BJ (cell line): Measurements from ENCODE around the gene LRCH3. TPM values are rescaled to one million over a fixed set of nuclear protein-coding genes. Genes with fewer than 3 reads are reported as not detected.

Experiments used
- CTCF ChIA-PET: fragments of 350-600 bp; formaldehyde crosslinking; extraction: SDS; loops from one replicate; lab custom pipeline; 2021; ENCODE audit warnings: antibody characterized with exemption, inconsistent platforms; lab: Yijun Ruan, JAX
- POLR2A ChIA-PET: fragments of 300-600 bp; sonication (Branson Sonifier 250); formaldehyde crosslinking; extraction: SDS; loops from one replicate; lab custom pipeline; 2021; ENCODE audit warnings: antibody characterized with exemption; lab: Charles Lee
- DNase-seq: peaks from one replicate; pipeline ENCODE4 v3.0.0-alpha.2; 2011; ENCODE audit warnings: low read depth
- H3K27me3 ChIP-seq: 2 replicates; pipeline ENCODE4 v1.6.0; 2011; ENCODE audit warnings: low read length; ENCODE audit not compliant: control insufficient read depth, insufficient read depth
- H3K36me3 ChIP-seq: 2 replicates; pipeline ENCODE4 v1.5.1; 2011; ENCODE audit warnings: low read length; ENCODE audit not compliant: control insufficient read depth, insufficient read depth
- H3K4me3 ChIP-seq: 2 replicates; pipeline ENCODE4 v1.5.1; 2011; ENCODE audit warnings: low read depth, mild to moderate bottlenecking, control low read depth, low read length
- CTCF ChIP-seq: IDR thresholded peaks from 2 replicates; pipeline ENCODE4 v1.5.1; 2011; ENCODE audit warnings: low read depth, mild to moderate bottlenecking, control low read depth, inconsistent platforms, low read length, moderate library complexity; ENCODE audit not compliant: insufficient read depth
- polyA plus RNA-seq: library from polyadenylated mRNA; depleted of rRNA; stranded (reverse); fragments of >200 nt; gene quantifications from 2 replicates; pipeline ENCODE4 v1.2.3, GENCODE V29; 2011

LRCH3 gene
- polyA plus RNA-seq, 1 experiment, result 155 TPM

GRCh38 chr3:197814372-197814771 lies 23.3 kb downstream of the LRCH3 start:
- no peak for DNase-seq
- ChIA-PET CTCF (no interaction called here), POLR2A (no interaction called here)
- H3K27me3 ChIP-seq, result no peaks in the 10 kb centered on the region
- TF ChIP-seq CTCF, result no peak
- H3K36me3 ChIP-seq, result no peaks in the 10 kb centered on the region
- H3K4me3 ChIP-seq, result no peak overlapping the region

GRCh38 chr3:197820550-197821335 lies 29.7 kb downstream of the LRCH3 start:
- ChIA-PET POLR2A (no interaction called here), CTCF (no interaction called here)
- TF ChIP-seq CTCF, result no peak
- DNase-seq, result no peak
- Histone ChIP-seq H3K36me3 (peaks cover 6% of the 10 kb centered on the region), H3K27me3 (no peaks in the 10 kb centered on the region), H3K4me3 (no peak overlapping the region)

- no peak overlapping the region for H3K4me3 ChIP-seq
- H3K27me3 ChIP-seq, result no peaks in the 10 kb centered on the region
- no peak for TF ChIP-seq CTCF
- POLR2A ChIA-PET, result no interaction called here
- DNase-seq, result no peak
- H3K36me3 ChIP-seq, result peaks cover 16% of the 10 kb centered on the region
- CTCF ChIA-PET, result no interaction called here
Measured at GRCh38 chr3:197829397-197830045, 38.5 kb downstream of the LRCH3 start.

- Histone ChIP-seq H3K36me3 (peaks cover 16% of the 10 kb centered on the region), H3K27me3 (no peaks in the 10 kb centered on the region), H3K4me3 (no peak overlapping the region)
- no peak for DNase-seq
- ChIA-PET CTCF (no interaction called here), POLR2A (no interaction called here)
- TF ChIP-seq CTCF, result no peak
Measured at GRCh38 chr3:197830308-197830966, 39.4 kb downstream of the LRCH3 start.

- CTCF ChIA-PET, result no interaction called here
- POLR2A ChIA-PET, result no interaction called here
- H3K27me3 ChIP-seq, result no peaks in the 10 kb centered on the region
- DNase-seq, result no peak
- peaks cover 16% of the 10 kb centered on the region for H3K36me3 ChIP-seq
- H3K4me3 ChIP-seq, result no peak overlapping the region
- TF ChIP-seq CTCF, result no peak
Measured at GRCh38 chr3:197830967-197831313, 39.9 kb downstream of the LRCH3 start.
